Mesothelial cell of epicardium (in vitro differentiated cells): Measurements from ENCODE around the gene DNAL4. TPM values are rescaled to one million over a fixed set of nuclear protein-coding genes. Genes with fewer than 3 reads are reported as not detected.

Experiments used
- DNase-seq, 2 experiments: peaks; one replicate each; pipeline ENCODE4 v3.0.0; 2021; ENCODE audit warnings: low spot score in 2 of 2; ENCODE audit not compliant: unreplicated experiment in 2 of 2
- H3K27ac Mint-ChIP-seq: 2 replicates; pipeline ENCODE4 v1.8.0; 2021; ENCODE audit warnings: mixed read lengths
- H3K27me3 Mint-ChIP-seq: 2 replicates; pipeline ENCODE4 v1.8.0; 2021; ENCODE audit warnings: low read depth, mixed read lengths
- H3K36me3 Mint-ChIP-seq: 2 replicates; pipeline ENCODE4 v1.8.0; 2021; ENCODE audit warnings: mixed read lengths
- H3K4me1 Mint-ChIP-seq: 2 replicates; pipeline ENCODE4 v1.8.0; 2021; ENCODE audit warnings: mixed read lengths
- H3K4me3 Mint-ChIP-seq: 2 replicates; pipeline ENCODE4 v1.8.0; 2021; ENCODE audit warnings: mild to moderate bottlenecking, moderate library complexity, mixed read lengths
- H3K9me3 Mint-ChIP-seq: 2 replicates; pipeline ENCODE4 v1.8.0; 2021; ENCODE audit warnings: mixed read lengths
- total RNA-seq: library from RNA; stranded (reverse); gene quantifications from 3 replicates; pipeline ENCODE4 v1.2.1, GENCODE V29; 2021
- TF ChIP-seq, protein P1 (sequence below): fragments of 200-600 bp; sonication (generic); IDR thresholded peaks from one replicate; pipeline ENCODE4 v1.5.0; 2021; ENCODE audit warnings: antibody characterized with exemption; ENCODE audit not compliant: unreplicated experiment

Gene DNAL4
- total RNA-seq, 1 donor from 2014 or later: 15.9 TPM

DNA sequence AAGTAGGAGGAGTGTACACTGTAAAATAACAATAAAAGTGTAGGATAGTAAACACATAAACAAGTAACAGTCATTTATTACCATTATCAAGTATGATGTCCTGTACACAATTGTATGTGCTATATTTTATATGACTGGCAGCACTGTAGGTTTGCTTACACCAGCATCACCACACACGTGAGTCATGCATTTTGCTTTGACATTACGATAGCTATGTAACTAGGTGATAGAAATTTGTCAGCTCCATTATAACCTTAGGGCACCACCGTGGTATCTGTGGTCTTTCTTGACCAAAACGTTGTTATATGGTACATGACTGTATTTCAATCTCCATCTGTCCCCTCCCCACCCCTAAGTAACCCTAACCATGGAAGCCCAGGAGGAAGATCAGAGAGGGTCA is 1.1 kb downstream of the DNAL4 start:
- no peaks in the 10 kb centered on the region for H3K9me3 Mint-ChIP-seq
- H3K27me3 Mint-ChIP-seq: peaks cover 26% of the 10 kb centered on the region
- H3K4me1 Mint-ChIP-seq: peaks cover 24% of the 10 kb centered on the region
- no peak for DNase-seq
- peak overlapping the region; percentile 87 for H3K27ac Mint-ChIP-seq
- TF ChIP-seq, protein P1, sequence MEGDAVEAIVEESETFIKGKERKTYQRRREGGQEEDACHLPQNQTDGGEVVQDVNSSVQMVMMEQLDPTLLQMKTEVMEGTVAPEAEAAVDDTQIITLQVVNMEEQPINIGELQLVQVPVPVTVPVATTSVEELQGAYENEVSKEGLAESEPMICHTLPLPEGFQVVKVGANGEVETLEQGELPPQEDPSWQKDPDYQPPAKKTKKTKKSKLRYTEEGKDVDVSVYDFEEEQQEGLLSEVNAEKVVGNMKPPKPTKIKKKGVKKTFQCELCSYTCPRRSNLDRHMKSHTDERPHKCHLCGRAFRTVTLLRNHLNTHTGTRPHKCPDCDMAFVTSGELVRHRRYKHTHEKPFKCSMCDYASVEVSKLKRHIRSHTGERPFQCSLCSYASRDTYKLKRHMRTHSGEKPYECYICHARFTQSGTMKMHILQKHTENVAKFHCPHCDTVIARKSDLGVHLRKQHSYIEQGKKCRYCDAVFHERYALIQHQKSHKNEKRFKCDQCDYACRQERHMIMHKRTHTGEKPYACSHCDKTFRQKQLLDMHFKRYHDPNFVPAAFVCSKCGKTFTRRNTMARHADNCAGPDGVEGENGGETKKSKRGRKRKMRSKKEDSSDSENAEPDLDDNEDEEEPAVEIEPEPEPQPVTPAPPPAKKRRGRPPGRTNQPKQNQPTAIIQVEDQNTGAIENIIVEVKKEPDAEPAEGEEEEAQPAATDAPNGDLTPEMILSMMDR: no peak
- H3K36me3 Mint-ChIP-seq: no peaks in the 10 kb centered on the region
- H3K4me3 Mint-ChIP-seq: peak overlapping the region; percentile 89

DNA sequence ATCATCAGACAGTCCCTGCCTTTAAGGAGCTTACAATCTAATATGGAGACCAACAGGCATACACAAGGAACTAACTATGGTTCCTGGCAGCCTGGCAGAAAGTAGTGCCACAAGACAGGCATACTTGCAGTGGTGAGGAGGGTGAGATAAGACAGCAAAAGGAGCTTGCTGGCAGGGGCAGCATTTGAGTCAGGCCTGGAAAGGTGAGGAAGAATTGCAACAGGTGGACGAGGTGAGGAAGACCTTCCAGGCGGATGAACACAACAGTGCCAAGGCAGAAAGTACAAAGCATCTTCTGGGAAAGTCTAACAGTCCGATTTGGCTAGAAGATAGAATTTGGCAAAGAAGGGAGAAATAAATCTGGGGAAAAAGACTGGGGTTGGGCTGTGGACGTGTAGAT is 4.3 kb downstream of the DNAL4 start:
- no peak for DNase-seq
- no peaks in the 10 kb centered on the region for H3K27me3 Mint-ChIP-seq
- TF ChIP-seq, protein P1: no peak
- no peak overlapping the region for H3K4me3 Mint-ChIP-seq
- peaks cover 42% of the 10 kb centered on the region for H3K4me1 Mint-ChIP-seq
- peaks cover 3% of the 10 kb centered on the region for H3K36me3 Mint-ChIP-seq
- H3K9me3 Mint-ChIP-seq: no peaks in the 10 kb centered on the region
- no peak overlapping the region for H3K27ac Mint-ChIP-seq

DNA sequence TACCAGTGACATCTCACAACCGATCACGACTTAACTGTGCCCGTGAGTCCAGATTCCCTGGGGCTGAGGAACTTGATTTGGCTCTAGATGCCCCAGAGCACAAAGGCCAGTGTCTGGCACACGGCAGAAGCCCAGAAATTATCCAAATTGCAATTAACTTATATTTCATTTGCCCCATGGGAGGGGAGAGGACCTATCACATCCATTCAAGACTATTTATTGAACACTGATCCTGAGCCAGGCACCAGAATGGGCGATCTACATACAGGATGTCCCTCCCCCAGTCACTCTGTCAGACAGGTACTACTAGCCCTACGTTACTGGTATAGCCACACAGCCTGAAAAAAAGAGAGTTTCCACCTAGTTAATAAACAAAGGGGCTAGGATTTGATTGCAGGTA is 5.1 kb downstream of the DNAL4 start:
- peak overlapping the region; percentile 92 for H3K27ac Mint-ChIP-seq

DNA sequence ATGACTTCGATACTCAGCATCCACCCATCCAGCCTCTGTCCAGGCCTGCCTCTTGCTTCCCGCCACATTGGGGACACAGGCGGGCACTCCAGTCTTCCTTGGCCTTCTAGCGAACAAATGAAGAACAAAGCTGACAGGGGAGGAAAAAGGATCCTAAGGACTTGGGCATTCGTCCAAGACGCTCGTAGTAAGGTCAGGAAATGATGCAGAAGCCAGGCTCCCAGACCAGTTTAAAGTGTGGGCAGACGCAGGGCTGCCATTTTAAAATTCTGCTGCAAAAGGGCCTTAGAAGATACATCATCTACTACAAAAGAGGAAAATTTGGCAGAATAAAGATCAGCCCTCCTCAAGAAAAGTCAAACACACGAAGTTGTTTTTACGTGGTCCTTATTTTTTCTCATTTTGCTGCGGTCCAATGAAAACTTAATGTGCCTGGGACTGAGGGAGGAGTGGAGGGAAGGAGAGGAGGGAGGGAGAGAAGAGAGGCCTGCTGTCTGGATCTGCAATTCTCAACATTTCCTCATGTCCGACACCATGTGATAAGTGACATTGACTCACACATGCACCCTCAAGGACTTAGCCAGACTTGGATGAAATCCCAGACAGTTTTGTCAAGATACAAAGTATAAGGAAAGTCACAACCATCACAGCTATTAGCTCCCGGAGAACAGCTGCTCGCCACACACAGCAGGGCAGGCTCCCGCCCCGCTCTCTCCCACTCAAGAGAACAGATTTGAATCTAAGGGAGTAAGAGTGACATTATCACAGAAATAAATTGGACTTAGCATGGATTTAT is 5.7 kb downstream of the DNAL4 start:
- no peak for DNase-seq
- Mint-ChIP-seq H3K36me3 (peaks cover 3% of the 10 kb centered on the region), H3K27ac (peak overlapping the region; percentile 92), H3K9me3 (no peaks in the 10 kb centered on the region), H3K27me3 (no peaks in the 10 kb centered on the region), H3K4me3 (peak overlapping the region; percentile 13), H3K4me1 (peaks cover 41% of the 10 kb centered on the region)
- TF ChIP-seq, protein P1: no peak

More for the DNA sequence above, 5.1 kb downstream of the DNAL4 start:
- no peak for DNase-seq
- H3K9me3 Mint-ChIP-seq: no peaks in the 10 kb centered on the region
- peaks cover 39% of the 10 kb centered on the region for H3K4me1 Mint-ChIP-seq
- TF ChIP-seq, protein P1: no peak
- H3K4me3 Mint-ChIP-seq: no peak overlapping the region
- peaks cover 3% of the 10 kb centered on the region for H3K36me3 Mint-ChIP-seq
- no peaks in the 10 kb centered on the region for H3K27me3 Mint-ChIP-seq

DNA sequence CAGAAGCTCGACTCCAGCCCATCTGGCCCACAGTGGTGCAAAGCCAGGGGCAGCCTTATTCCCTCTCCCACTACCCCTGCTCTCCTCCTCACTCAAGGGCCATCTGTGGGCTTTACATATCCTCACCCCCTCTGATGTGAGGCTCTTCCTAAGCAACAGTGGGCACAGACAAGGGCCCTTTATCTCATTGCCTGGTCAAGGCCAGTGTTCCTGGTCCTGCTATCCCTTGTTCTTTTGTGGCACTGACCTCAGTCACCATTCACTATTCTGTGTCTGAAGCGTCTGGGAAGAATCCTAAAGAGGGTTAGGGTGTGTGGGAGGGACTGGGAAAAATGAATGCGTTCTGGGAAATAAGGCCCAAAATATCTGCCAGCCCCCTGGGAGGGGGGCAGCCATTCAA is 7.3 kb downstream of the DNAL4 start:
- Mint-ChIP-seq H3K4me1 (peaks cover 46% of the 10 kb centered on the region), H3K27ac (peak overlapping the region; percentile 57), H3K4me3 (no peak overlapping the region), H3K9me3 (no peaks in the 10 kb centered on the region), H3K27me3 (no peaks in the 10 kb centered on the region), H3K36me3 (peaks cover 7% of the 10 kb centered on the region)
- no peak for DNase-seq
- TF ChIP-seq, protein P1: no peak
